K562 (cell line): Measurements from ENCODE around the gene ZCCHC3. TPM values are rescaled to one million over a fixed set of nuclear protein-coding genes. Genes with fewer than 3 reads are reported as not detected.

ENCODE experiments used
- ATAC-seq: fragments of 200-7000 bp; cut with Tn5 transposase; 3 replicates; pipeline ENCODE4 v1.9.1; 2020; ENCODE audit warnings: moderate library complexity
- BruUV-seq: library from RNA; stranded (reverse); fragments of 400-500 nt; replicated peaks from 2 replicates; lab custom pipeline; 2021; lab: Mats Ljungman, UMichigan
- CTCF ChIA-PET: fragments of 300-600 bp; formaldehyde crosslinking; extraction: SDS; loops from one replicate; lab custom pipeline; 2021; ENCODE audit warnings: low intra/inter-chr PET ratio; lab: Yijun Ruan, JAX
- POLR2A ChIA-PET: fragments of 300-600, 350-650 bp; sonication (Branson Sonifier 250); formaldehyde crosslinking; extraction: SDS; loops from one replicate; lab custom pipeline; 2021; ENCODE audit warnings: antibody characterized with exemption, inconsistent platforms; lab: Yijun Ruan, JAX
- DNase-seq, 4 experiments: peaks; one replicate each; pipeline versions ENCODE4 v3.0.0 to v3.0.0-alpha.2; 2011 to 2018; ENCODE audit warnings: low spot score in 3 of 4, mixed read lengths in 3 of 4; ENCODE audit errors: extremely low read depth in 1 of 4
- FAIRE-seq: peaks from 2 replicates; lab custom pipeline; 2011; peaks lifted over from hg19 to GRCh38; lab: Jason Lieb, UNC
- H2AFZ ChIP-seq: 2 replicates; pipeline ENCODE4 v1.6.0; 2011; ENCODE audit warnings: low read depth, low read length, control low read depth, inconsistent platforms
- H3K27ac ChIP-seq: fragments of 200-600 bp; 3 replicates; pipeline ENCODE4 v1.8.0; 2011; ENCODE audit warnings: low read depth, mild to moderate bottlenecking, control low read depth, inconsistent platforms, low read length, moderate library complexity, mixed read lengths; ENCODE audit errors: extremely low read depth
- H3K27me3 ChIP-seq, 2 experiments: fragments of 300-600 bp in 1 of 2; 2 replicates in 1 of 2; 3 replicates in 1 of 2; pipeline versions ENCODE4 v1.6.0 to v1.8.0; 2011; ENCODE audit warnings: inconsistent platforms in 2 of 2, low read length in 2 of 2, mild to moderate bottlenecking in 1 of 2, mixed read lengths in 1 of 2, moderate library complexity in 1 of 2; ENCODE audit not compliant: control insufficient read depth in 2 of 2, insufficient read depth in 2 of 2
- H3K36me3 ChIP-seq: fragments of 300-600 bp; 3 replicates; pipeline ENCODE4 v1.8.0; 2011; ENCODE audit warnings: mild to moderate bottlenecking, low read length, inconsistent platforms; ENCODE audit not compliant: control insufficient read depth, insufficient read depth
- H3K4me1 ChIP-seq, 2 experiments: fragments of 200-600 bp in 1 of 2; replicated peaks in 1 of 2; 2 replicates in 1 of 2; 3 replicates in 1 of 2; pipeline versions ENCODE4 v1.5.1 to v1.8.0; 2011; ENCODE audit warnings: inconsistent platforms in 2 of 2, low read length in 2 of 2, mild to moderate bottlenecking in 1 of 2, mixed read lengths in 1 of 2, moderate library complexity in 1 of 2; ENCODE audit not compliant: control insufficient read depth in 2 of 2, insufficient read depth in 2 of 2
- H3K4me2 ChIP-seq: 2 replicates; pipeline ENCODE4 v1.6.1; 2011; ENCODE audit warnings: low read length, control low read depth, inconsistent platforms, mixed read lengths; ENCODE audit not compliant: insufficient read depth
- H3K4me3 ChIP-seq: fragments of 200-600 bp; sonication (generic), shearing (Covaris generic); 2 replicates; pipeline ENCODE4 v1.5.1; 2016; ENCODE audit warnings: control low read depth, inconsistent platforms
- H3K79me2 ChIP-seq: fragments of 200-600 bp; 3 replicates; pipeline ENCODE4 v1.8.0; 2011; ENCODE audit warnings: low read length, inconsistent platforms; ENCODE audit not compliant: control insufficient read depth, insufficient read depth
- H3K9ac ChIP-seq, 2 experiments: 2 replicates each; pipeline versions ENCODE4 v1.6.0 to v1.6.1; 2011; ENCODE audit warnings: low read depth in 2 of 2, low read length in 2 of 2, control low read depth in 1 of 2, inconsistent platforms in 1 of 2, mild to moderate bottlenecking in 1 of 2, mixed read lengths in 1 of 2; ENCODE audit not compliant: insufficient read depth in 1 of 2
- H3K9me1 ChIP-seq: one replicate; pipeline ENCODE4 v1.6.0; 2011; ENCODE audit warnings: inconsistent platforms, mild to moderate bottlenecking, low read length, moderate library complexity; ENCODE audit not compliant: control insufficient read depth, insufficient read depth
- H3K9me3 ChIP-seq: replicated peaks from 2 replicates; pipeline ENCODE4 v1.5.1; 2011; ENCODE audit warnings: low read depth, low read length, inconsistent platforms; ENCODE audit not compliant: control insufficient read depth, insufficient read depth
- H4K20me1 ChIP-seq: replicated peaks from 2 replicates; pipeline ENCODE4 v1.6.1; 2011; ENCODE audit warnings: low read length, inconsistent platforms, mixed read lengths; ENCODE audit not compliant: control insufficient read depth, insufficient read depth
- ARID1B ChIP-seq: fragments of 450-650 bp; IDR thresholded peaks from 2 replicates; pipeline ENCODE4 v1.6.1; 2016; ENCODE audit warnings: antibody characterized with exemption, mild to moderate bottlenecking, inconsistent platforms
- ATF1 ChIP-seq, 2 experiments: fragments of 450-650 bp in 1 of 2; IDR thresholded peaks; 2 replicates each; pipeline ENCODE4 v1.6.1; 2016; ENCODE audit warnings: missing compliant biosample characterization in 1 of 2, missing genetic modification characterization in 1 of 2
- CHD1 ChIP-seq: fragments of 200-600 bp; sonication (generic); IDR thresholded peaks from one replicate; pipeline ENCODE4 v1.6.1; 2012; ENCODE audit warnings: mild to moderate bottlenecking, moderate library complexity, low read length, inconsistent platforms
- CREB1 ChIP-seq, 2 experiments: sonication (generic) in 1 of 2; formaldehyde crosslinking in 1 of 2; IDR thresholded peaks; 2 replicates each; pipeline versions ENCODE4 v1.6.1 to v1.8.0; 2012 to 2022; ENCODE audit warnings: inconsistent platforms in 1 of 2, mild to moderate bottlenecking in 1 of 2, missing genetic modification reagents in 1 of 2, moderate library complexity in 1 of 2
- FOXA3 ChIP-seq, 2 experiments: fragments of 450-650 bp in 1 of 2; sonication (generic) in 1 of 2; formaldehyde crosslinking; IDR thresholded peaks in 1 of 2; conservative IDR thresholded peaks in 1 of 2; 2 replicates each; pipeline versions ENCODE4 v1.4.0 to v1.8.0; 2020 to 2022; ENCODE audit warnings: mild to moderate bottlenecking in 2 of 2, missing genetic modification reagents in 1 of 2
- HDAC1 ChIP-seq, 2 experiments: fragments of 450-650 bp; IDR thresholded peaks; 2 replicates each; pipeline ENCODE4 v1.6.1; 2016 to 2017; ENCODE audit warnings: inconsistent platforms in 1 of 2, mild to moderate bottlenecking in 1 of 2, moderate library complexity in 1 of 2
- KAT7 ChIP-seq: sonication (generic); formaldehyde crosslinking; IDR thresholded peaks from 2 replicates; pipeline ENCODE4 v1.8.0; 2022; ENCODE audit warnings: missing genetic modification reagents, mild to moderate bottlenecking, borderline replicate concordance
- KDM1A ChIP-seq, 2 experiments: fragments of 450-650 bp; IDR thresholded peaks; 2 replicates each; pipeline ENCODE4 v1.6.1; 2016; ENCODE audit warnings: mild to moderate bottlenecking in 2 of 2
- NCOA1 ChIP-seq: fragments of 450-650 bp; IDR thresholded peaks from 2 replicates; pipeline ENCODE4 v1.6.1; 2016; ENCODE audit warnings: low read depth
- NCOA6 ChIP-seq: fragments of 450-650 bp; IDR thresholded peaks from 2 replicates; pipeline ENCODE4 v1.6.1; 2017; ENCODE audit warnings: mild to moderate bottlenecking
- NFIC ChIP-seq: fragments of 450-650 bp; IDR thresholded peaks from 2 replicates; pipeline ENCODE4 v1.6.1; 2017; ENCODE audit warnings: mild to moderate bottlenecking, inconsistent platforms
- POLR3A ChIP-seq: IDR thresholded peaks from 2 replicates; pipeline ENCODE4 v1.6.1; 2011; ENCODE audit warnings: borderline replicate concordance, mild to moderate bottlenecking, moderate library complexity; ENCODE audit not compliant: insufficient read length, insufficient read depth; ENCODE audit errors: extremely low read depth
- RBBP5 ChIP-seq: fragments of 200-600 bp; sonication (generic); IDR thresholded peaks from 2 replicates; pipeline ENCODE4 v1.6.1; 2012; ENCODE audit warnings: borderline replicate concordance, mild to moderate bottlenecking, low read length, control low read depth, inconsistent platforms; ENCODE audit not compliant: insufficient read depth, poor library complexity, severe bottlenecking
- RFX5 ChIP-seq: IDR thresholded peaks from 2 replicates; pipeline ENCODE4 v1.6.1; 2011; ENCODE audit warnings: low read depth, mild to moderate bottlenecking, improper control_type of control experiment, low read length
- RNF2 ChIP-seq: sonication (generic); IDR thresholded peaks from 2 replicates; pipeline ENCODE4 v1.6.1; 2016
- SIN3A ChIP-seq, 2 experiments: fragments of 150-350 bp in 1 of 2; IDR thresholded peaks; 2 replicates each; pipeline ENCODE4 v1.6.1; 2011 to 2016; ENCODE audit warnings: borderline replicate concordance in 2 of 2, low read depth in 2 of 2, low read length in 2 of 2, mild to moderate bottlenecking in 2 of 2, moderate library complexity in 2 of 2; ENCODE audit not compliant: control insufficient read depth in 1 of 2
- TFAP4 ChIP-seq: sonication (generic); formaldehyde crosslinking; IDR thresholded peaks from 2 replicates; pipeline ENCODE4 v1.8.0; 2022; ENCODE audit warnings: missing genetic modification reagents, mild to moderate bottlenecking, moderate library complexity, borderline replicate concordance
- TRIM24 ChIP-seq, 2 experiments: fragments of 450-650 bp; IDR thresholded peaks; 2 replicates each; pipeline ENCODE4 v1.6.1; 2016
- ZNF444 ChIP-seq: fragments of 250-450 bp; sonication (Bioruptor Pico); IDR thresholded peaks from 2 replicates; pipeline ENCODE4 v1.4.0; 2020; ENCODE audit warnings: mild to moderate bottlenecking, moderate library complexity
- ZNF511 ChIP-seq: sonication (generic); formaldehyde crosslinking; IDR thresholded peaks from 2 replicates; pipeline ENCODE4 v1.8.0; 2022; ENCODE audit warnings: mild to moderate bottlenecking, missing genetic modification reagents
- WGBS: fragments of 100-300 bp; shearing (Covaris generic); methylation state at CpG from one replicate; pipeline ENCODE4 v1.1.6; 2016; ENCODE audit warnings: low coverage, mixed read lengths; ENCODE audit not compliant: insufficient coverage; ENCODE audit errors: missing lambda C conversion rate; 5-methylcytosine and 5-hydroxymethylcytosine counted together
- in situ Hi-C: fragments of 300-500 bp; cut with MboI; formaldehyde crosslinking; loops from 4 replicates; pipeline ENCODE4 v1.15.0; 2018; ENCODE audit warnings: inconsistent platforms, mixed read lengths
- intact Hi-C: fragments of 100-400 bp; cut with micrococcal nuclease; formaldehyde crosslinking; loops from 2 replicates; pipeline ENCODE4 v1.14.2; 2022
- polyA plus RNA-seq, 8 experiments: library from polyadenylated mRNA; depleted of rRNA in 4 of 8; stranded (reverse) in 5 of 8; unstranded in 3 of 8; fragments of >200 nt; fragmentation: Nextera tagmentation in 2 of 8; fragmentation: Illumina TruSeq in 1 of 8; extraction: Ambion mirVana in 2 of 8; extraction: Trizol in 1 of 8; gene quantifications; 2 replicates each; pipeline versions ENCODE4 v1.2.1 to v1.2.3, GENCODE V29; 2011 to 2014; ENCODE audit warnings: inconsistent platforms in 1 of 8, missing spikeins in 1 of 8
- total RNA-seq, 7 experiments: library from RNA; depleted of rRNA in 6 of 7; stranded (reverse); fragments of >200 nt in 6 of 7; fragmentation: Illumina TruSeq in 2 of 7; extraction: Trizol in 2 of 7; gene quantifications; 2 replicates each; pipeline versions ENCODE4 v1.2.1 to v1.2.3, GENCODE V29; 2011 to 2021; ENCODE audit warnings: low replicate concordance in 1 of 7

Gene ZCCHC3
- total and polyA plus RNA-seq, 9 of the 15 experiments (the other 6 are each of a cell fraction or from before 2014, with no cell fraction given): 2.8 to 23.3 (median 16.5) TPM

GRCh38 chr20:326645-327185, 29.3 kb downstream of the ZCCHC3 start:
- CTCF ChIA-PET: no interaction called here
- H3K4me2 ChIP-seq: peak overlapping the region; percentile 78; the same call in 1 of the 2 replicates
- FAIRE-seq (no peak), ATAC-seq (peak; percentile 2), DNase-seq (peak in 1 of 4 experiments; percentile 51)
- H4K20me1 ChIP-seq: peaks cover 16% of the 10 kb centered on the region; the same call in 1 of the 2 replicates
- H3K9ac ChIP-seq: peak overlapping the region; percentile 77 to 97
- intact Hi-C loops: no loop called here
- H2AFZ ChIP-seq: peak overlapping the region; percentile 29; the same call in 1 of the 2 replicates
- WGBS: 0% methylated on average over 3 of the region's 38 CpGs
- POLR2A ChIA-PET: interaction anchor here (1.2 kb wide), 1 partner anchor 21 kb away, joined by 5 read pairs; the partner anchor contains the start of gene NRSN2
- no peaks in the 10 kb centered on the region for H3K27me3 ChIP-seq
- H3K27ac ChIP-seq: peak overlapping the region; percentile 95
- peaks cover 3% of the 10 kb centered on the region for H3K9me1 ChIP-seq
- in situ Hi-C loops: no loop called here
- TSS peak; percentile 50 for BruUV-seq
- peaks cover 49% of the 10 kb centered on the region for H3K79me2 ChIP-seq
- H3K4me1 ChIP-seq: peaks cover 16 to 57% of the 10 kb centered on the region in 2 experiments; a peak in 4 of 5 replicates
- peak overlapping the region; percentile 65 for H3K4me3 ChIP-seq
- no peaks in the 10 kb centered on the region for H3K9me3 ChIP-seq
- peaks cover 30% of the 10 kb centered on the region; the same call in 2 of the 3 replicates for H3K36me3 ChIP-seq
- peak in 1 of 2 experiments; percentile 64; a peak in 1 of 4 replicates for TF ChIP-seq FOXA3 (CRISPR knock-in tag; conservative IDR thresholded peaks at IDR 0.05 in 1 of 2, IDR thresholded peaks at IDR 0.05 in 1 of 2)
- peak; percentile 64 for TF ChIP-seq CHD1
- TF ChIP-seq NFIC: peak; percentile 57
- peak; percentile 75 for TF ChIP-seq TFAP4 (CRISPR knock-in tag)
- peak; percentile 69; the same call in 1 of the 2 replicates for TF ChIP-seq KAT7 (CRISPR knock-in tag)
- peak; percentile 57; the same call in 1 of the 2 replicates for TF ChIP-seq RNF2
- TF ChIP-seq SIN3A (IDR thresholded peaks at IDR 0.05; ENCODE audit: borderline replicate concordance in 2 of 2, control insufficient read depth in 1 of 2, low read depth in 2 of 2, low read length in 2 of 2): 0 out of 4 replicates have a peak, but pooled peaks of 1 of the 2 experiments have one; percentile 22
- TF ChIP-seq ARID1B: 0 out of 2 replicates have a peak, but pooled peaks have one; percentile 6
- TF ChIP-seq ATF1 (CRISPR knock-in tag; IDR thresholded peaks at IDR 0.05): no peak
- no peak for TF ChIP-seq ATF1 (tag; IDR thresholded peaks at IDR 0.05)
- TF ChIP-seq ZNF444 (CRISPR knock-in tag): 0 out of 2 replicates have a peak, but pooled peaks have one; percentile 18
- TF ChIP-seq CREB1 (IDR thresholded peaks at IDR 0.05): peak; percentile 15; the same call in 1 of the 2 replicates
- TF ChIP-seq CREB1 (CRISPR knock-in tag; IDR thresholded peaks at IDR 0.05): peak; percentile 16; the same call in 1 of the 2 replicates
- TF ChIP-seq RBBP5: peak; percentile 57
- 0 out of 2 replicates have a peak, but pooled peaks have one; percentile 14 for TF ChIP-seq ZNF511 (CRISPR knock-in tag)
- TF ChIP-seq NCOA1: 0 out of 2 replicates have a peak, but pooled peaks have one; percentile 5
- TF ChIP-seq HDAC1 (IDR thresholded peaks at IDR 0.05): 0 out of 4 replicates have a peak, but pooled peaks of 1 of the 2 experiments have one; percentile 17
- TF ChIP-seq TRIM24 (IDR thresholded peaks at IDR 0.05): peak in 1 of 2 experiments; percentile 34; a peak in 1 of 4 replicates
- peak; percentile 87 for TF ChIP-seq NCOA6
- TF ChIP-seq POLR3A: no peak
- TF ChIP-seq KDM1A (IDR thresholded peaks at IDR 0.05): peak in 1 of 2 experiments; percentile 61; a peak in 1 of 4 replicates
- peak; percentile 34; the same call in 1 of the 2 replicates for TF ChIP-seq RFX5
